IMR-90 (cell line): ENCODE results near the gene QPRT. TPM values are rescaled to one million over a fixed set of nuclear protein-coding genes. Genes with fewer than 3 reads are reported as not detected.
"Not testable (repeated sequence)": the region's sequence is repeated elsewhere in the genome, so short reads cannot be mapped to it uniquely, and the experiment has no call there.

Experiments used
- ATAC-seq: fragments of 200-7000 bp; cut with Tn5 transposase; 2 replicates; pipeline ENCODE4 v1.9.1; 2020; ENCODE audit warnings: low read depth, mild to moderate bottlenecking, moderate library complexity
- BruUV-seq: library from RNA; stranded (reverse); fragments of 400-500 nt; replicated peaks from 2 replicates; lab custom pipeline; 2021; lab: Mats Ljungman, UMichigan
- CTCF ChIA-PET: fragments of 300-600 bp; formaldehyde crosslinking; extraction: SDS; loops from one replicate; lab custom pipeline; 2021; ENCODE audit warnings: antibody characterized with exemption; lab: Yijun Ruan, JAX
- POLR2A ChIA-PET: fragments of 300-600 bp; sonication (Branson Sonifier 250); formaldehyde crosslinking; loops from one replicate; lab custom pipeline; 2022; ENCODE audit warnings: antibody characterized with exemption; ENCODE audit not compliant: unreplicated experiment; lab: Charles Lee
- DNase-seq: peaks from one replicate; pipeline ENCODE4 v3.0.0; 2013
- H2AFZ ChIP-seq: replicated peaks from 2 replicates; pipeline ENCODE3; 2013; ENCODE audit warnings: low read length, mild to moderate bottlenecking; ENCODE audit not compliant: poor library complexity
- H2AK5ac ChIP-seq: 2 replicates; pipeline ENCODE4 v1.6.1; 2013; ENCODE audit warnings: low read depth, low read length, inconsistent platforms
- H2AK9ac ChIP-seq: replicated peaks from 2 replicates; pipeline ENCODE3; 2013; ENCODE audit warnings: mild to moderate bottlenecking, low read depth, low read length, moderate library complexity; ENCODE audit not compliant: poor library complexity
- H2BK120ac ChIP-seq: 2 replicates; pipeline ENCODE4 v1.6.1; 2013; ENCODE audit warnings: low read depth, low read length, inconsistent platforms
- H2BK15ac ChIP-seq: 3 replicates; pipeline ENCODE4 v1.6.1; 2013; ENCODE audit warnings: low read depth, low read length, inconsistent platforms
- H2BK20ac ChIP-seq: 2 replicates; pipeline ENCODE4 v1.6.1; 2013; ENCODE audit warnings: low read depth, mild to moderate bottlenecking, inconsistent platforms, low read length, moderate library complexity
- H2BK5ac ChIP-seq: 2 replicates; pipeline ENCODE4 v1.6.1; 2013; ENCODE audit warnings: mild to moderate bottlenecking, low read depth, low read length, inconsistent platforms; ENCODE audit not compliant: poor library complexity, severe bottlenecking
- H3K14ac ChIP-seq: replicated peaks from 2 replicates; pipeline ENCODE4 v1.6.1; 2013; ENCODE audit warnings: low read depth, low read length, inconsistent platforms
- H3K18ac ChIP-seq: 2 replicates; pipeline ENCODE4 v1.6.1; 2013; ENCODE audit warnings: low read depth, low read length, control low read depth
- H3K23ac ChIP-seq: 2 replicates; pipeline ENCODE4 v1.6.1; 2013; ENCODE audit warnings: low read depth, low read length, inconsistent platforms
- H3K27ac ChIP-seq: 2 replicates; pipeline ENCODE4 v1.5.1; 2013; ENCODE audit warnings: mild to moderate bottlenecking, control low read depth, low read length; ENCODE audit not compliant: insufficient read depth
- H3K27me3 ChIP-seq: 2 replicates; pipeline ENCODE4 v1.6.1; 2013; ENCODE audit warnings: low read length; ENCODE audit not compliant: control insufficient read depth, insufficient read depth
- H3K36me3 ChIP-seq: 2 replicates; pipeline ENCODE4 v1.6.1; 2013; ENCODE audit warnings: low read length, mixed read lengths; ENCODE audit not compliant: control insufficient read depth, insufficient read depth
- H3K4ac ChIP-seq: 2 replicates; pipeline ENCODE4 v1.6.1; 2013; ENCODE audit warnings: low read depth, low read length, inconsistent platforms
- H3K4me1 ChIP-seq: 2 replicates; pipeline ENCODE4 v1.6.1; 2013; ENCODE audit warnings: low read length, mixed read lengths; ENCODE audit not compliant: control insufficient read depth, insufficient read depth
- H3K4me2 ChIP-seq: 2 replicates; pipeline ENCODE4 v1.6.1; 2013; ENCODE audit warnings: low read depth, mild to moderate bottlenecking, control low read depth, low read length, moderate library complexity
- H3K4me3 ChIP-seq: 2 replicates; pipeline ENCODE4 v1.5.1; 2013; ENCODE audit warnings: low read depth, mild to moderate bottlenecking, control low read depth, low read length, moderate library complexity; ENCODE audit not compliant: insufficient read depth
- H3K56ac ChIP-seq: 2 replicates; pipeline ENCODE4 v1.6.1; 2013; ENCODE audit warnings: low read length, inconsistent platforms; ENCODE audit not compliant: insufficient read depth; ENCODE audit errors: extremely low read depth
- H3K79me1 ChIP-seq, 2 experiments: 2 replicates each; pipeline ENCODE4 v1.6.1; 2013; ENCODE audit warnings: low read length in 2 of 2, inconsistent platforms in 1 of 2, low read depth in 1 of 2
- H3K9ac ChIP-seq: 2 replicates; pipeline ENCODE4 v1.6.1; 2013; ENCODE audit warnings: low read depth, low read length, control low read depth
- H3K9me1 ChIP-seq: 2 replicates; pipeline ENCODE4 v1.6.1; 2013; ENCODE audit warnings: low read length, inconsistent platforms; ENCODE audit not compliant: insufficient read depth
- H3K9me3 ChIP-seq: 2 replicates; pipeline ENCODE4 v1.6.1; 2013; ENCODE audit warnings: low read length; ENCODE audit not compliant: control insufficient read depth, insufficient read depth
- H4K20me1 ChIP-seq: 2 replicates; pipeline ENCODE4 v1.6.1; 2013; ENCODE audit warnings: low read length, inconsistent platforms; ENCODE audit not compliant: insufficient read depth
- H4K5ac ChIP-seq: 2 replicates; pipeline ENCODE4 v1.6.1; 2013; ENCODE audit warnings: mild to moderate bottlenecking, low read depth, low read length, control low read depth
- H4K8ac ChIP-seq, 2 experiments: 2 replicates each; pipeline ENCODE4 v1.6.1; 2013; ENCODE audit warnings: low read depth in 2 of 2, low read length in 2 of 2, control low read depth in 1 of 2, inconsistent platforms in 1 of 2
- H4K91ac ChIP-seq: 2 replicates; pipeline ENCODE4 v1.6.1; 2013; ENCODE audit warnings: low read depth, low read length, inconsistent platforms; ENCODE audit not compliant: insufficient read depth
- WGBS, 2 experiments: methylation state at CpG; one replicate each; pipeline versions ENCODE4 v1.1.5 to v1.1.7; 2013; ENCODE audit warnings: missing lambda C conversion rate in 2 of 2; ENCODE audit not compliant: insufficient read length in 1 of 2; ENCODE audit errors: extremely low coverage in 2 of 2; 5-methylcytosine and 5-hydroxymethylcytosine counted together
- dilution Hi-C: fragments of 300-500 bp; cut with HindIII; formaldehyde crosslinking; loops from one replicate; pipeline ENCODE4 v1.14.3; 2018; ENCODE audit warnings: low sequenced_read_pairs; ENCODE audit not compliant: unreplicated experiment
- in situ Hi-C: fragments of 300-500 bp; cut with MboI; formaldehyde crosslinking; loops from 3 replicates; pipeline ENCODE4 v1.14.3; 2019; ENCODE audit warnings: low sequenced_read_pairs, inconsistent platforms, mixed read lengths
- intact Hi-C: fragments of 100-400 bp; cut with micrococcal nuclease; formaldehyde crosslinking; loops from 2 replicates; pipeline ENCODE4 v1.10.0; 2022
- polyA plus RNA-seq, 3 experiments: library from polyadenylated mRNA; depleted of rRNA; stranded (reverse); fragments of >200 nt; gene quantifications; 2 replicates each; pipeline ENCODE4 v1.2.3, GENCODE V29; 2012; ENCODE audit warnings: low replicate concordance in 1 of 3
- total RNA-seq: library from RNA; depleted of rRNA; stranded (reverse); fragments of >200 nt; gene quantifications from 2 replicates; pipeline ENCODE4 v1.2.3, GENCODE V29; 2012

The QPRT gene
- total and polyA plus RNA-seq, 2 of the 4 experiments (the other 2 are of a cell fraction) = 3.4 to 6.3 TPM

DNA sequence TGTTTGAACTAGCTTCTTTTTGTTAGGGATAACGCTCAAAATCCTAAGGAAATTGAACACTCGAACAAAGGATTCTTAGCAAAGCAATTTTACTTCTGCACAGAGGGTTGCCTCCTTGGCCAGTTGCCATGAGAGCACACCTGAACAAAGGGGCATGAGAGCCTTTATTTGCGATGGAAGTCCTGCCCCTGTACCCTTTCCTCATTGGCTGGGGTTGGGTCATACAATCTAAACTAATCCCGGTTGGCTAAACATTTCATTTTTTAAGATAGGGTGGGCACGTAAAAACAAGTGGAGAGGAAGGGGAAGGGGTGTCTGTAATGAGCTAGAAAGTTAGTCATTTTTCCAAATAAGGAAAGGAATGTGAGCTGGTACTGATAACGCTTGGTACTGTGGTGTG lies 30.7 kb downstream of the QPRT start:
- H2BK15ac ChIP-seq, H3K23ac ChIP-seq, H3K27ac ChIP-seq, H3K9me1 ChIP-seq, ATAC-seq, H3K18ac ChIP-seq, H3K27me3 ChIP-seq, H3K14ac ChIP-seq, H4K20me1 ChIP-seq, H4K5ac ChIP-seq, H4K8ac ChIP-seq, H3K36me3 ChIP-seq, DNase-seq, H3K9me3 ChIP-seq, H3K9ac ChIP-seq, H2BK5ac ChIP-seq, H3K4me1 ChIP-seq, H2BK120ac ChIP-seq, H4K91ac ChIP-seq, in situ Hi-C loops, H3K56ac ChIP-seq, H2AK5ac ChIP-seq, H3K79me1 ChIP-seq, H2BK20ac ChIP-seq, POLR2A ChIA-PET, H3K4me2 ChIP-seq, intact Hi-C loops, CTCF ChIA-PET, H3K4ac ChIP-seq, H3K4me3 ChIP-seq, H2AFZ ChIP-seq, BruUV-seq, dilution Hi-C loops, H2AK9ac ChIP-seq: not testable (repeated sequence)
- 100% methylated on average over 1 of the region's 6 CpGs; no CpG with 5 or more reads in 1 of the 2 experiments for WGBS, 2 experiments
